Iris pigment epithelial cell (primary cell): Measurements from ENCODE around the gene DOCK10.
A peak's percentile ranks its signal among the peaks of the same experiment; 100 is the strongest.

Experiments
- DNase-seq: peaks from one replicate; pipeline ENCODE4 v3.0.0-alpha.2; 2011; ENCODE audit warnings: low read depth

DOCK10 gene

DNA sequence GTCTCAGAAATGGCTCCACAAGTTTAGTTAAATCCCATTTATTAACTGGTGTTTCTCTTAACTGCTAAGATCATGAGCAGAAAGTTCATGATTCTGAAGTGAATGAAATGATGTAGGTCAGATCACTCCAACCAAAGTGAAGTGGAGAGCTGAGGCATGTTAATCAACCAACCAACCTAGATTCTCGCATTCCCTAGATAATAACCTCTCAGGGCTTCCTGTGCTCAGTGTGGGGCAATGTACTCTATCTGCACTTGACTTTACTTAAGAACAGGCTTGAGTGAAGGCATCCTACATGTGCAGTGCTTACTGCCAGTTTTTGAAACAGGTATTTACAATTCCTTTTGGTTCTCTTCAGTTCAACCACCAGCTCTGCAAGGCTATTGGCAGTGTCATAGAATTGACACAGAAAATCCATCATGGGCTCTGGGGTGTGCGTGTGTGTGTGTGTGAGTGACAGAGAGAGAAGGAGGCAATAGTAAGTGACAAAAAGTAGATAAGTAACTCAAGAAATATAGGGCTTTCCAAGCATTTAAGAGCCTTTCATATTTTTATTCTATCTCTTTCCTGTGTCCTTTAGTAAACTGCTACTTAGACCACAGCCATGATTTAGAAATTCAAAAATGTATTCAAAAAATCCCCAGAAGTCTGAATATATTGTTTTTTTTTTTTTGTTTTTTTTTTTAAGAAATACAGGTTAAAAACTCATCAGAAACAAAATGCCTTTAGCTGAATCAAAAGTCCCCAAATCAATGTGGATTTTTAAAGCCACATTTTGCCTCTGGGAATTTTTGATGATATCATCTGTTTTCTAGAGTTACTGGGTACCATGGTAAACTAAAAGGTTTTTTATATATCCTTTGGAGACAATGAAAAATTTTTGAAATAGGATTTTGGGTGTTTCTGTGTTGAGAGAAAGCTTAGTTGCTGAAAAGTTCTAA, 28.6 kb downstream of the DOCK10 start:
- peak; percentile 67 for DNase-seq

DNA sequence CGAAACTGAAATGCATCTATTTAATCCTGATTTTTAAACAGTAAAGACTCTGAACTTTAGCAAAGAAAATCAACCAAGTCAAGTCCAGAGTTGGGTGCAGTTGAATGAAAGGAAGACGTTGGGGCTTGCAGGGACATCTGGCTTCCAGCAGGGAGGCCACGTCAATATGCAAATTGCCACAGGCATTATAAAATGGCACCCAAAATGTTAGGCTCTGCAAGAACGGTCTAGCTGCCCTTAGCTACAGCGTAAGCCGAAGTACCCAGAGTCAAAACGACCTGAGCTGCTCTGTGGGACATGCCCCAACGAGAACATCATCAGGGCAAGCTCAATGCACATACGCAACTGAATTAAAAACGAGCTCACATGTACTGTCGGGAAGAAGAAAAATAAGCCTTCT, 30.7 kb downstream of the DOCK10 start:
- DNase-seq, result no peak

DNA sequence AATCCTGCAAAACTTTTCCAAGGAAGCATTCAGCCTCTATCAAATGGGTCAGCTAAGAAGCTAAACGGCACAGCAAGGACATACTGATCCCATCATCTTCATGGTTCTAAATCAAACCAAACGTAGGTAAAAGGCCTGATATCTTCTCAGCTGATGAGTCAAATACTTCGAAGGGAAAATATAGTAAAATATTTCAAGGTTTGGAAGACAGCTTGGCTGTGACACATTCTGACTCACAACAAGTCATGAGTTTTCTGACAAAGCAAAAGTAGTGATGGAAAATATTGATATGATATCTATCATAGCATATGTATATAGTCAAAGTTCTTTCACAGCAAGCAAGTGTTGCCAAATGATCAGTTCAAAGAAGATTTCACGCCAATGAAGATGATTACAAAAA, 31.5 kb downstream of the DOCK10 start:
- peak; percentile 88 for DNase-seq

- no peak for DNase-seq
Measured at GRCh38 chr2:225009768-225010167, 32.5 kb downstream of the DOCK10 start.

DNA sequence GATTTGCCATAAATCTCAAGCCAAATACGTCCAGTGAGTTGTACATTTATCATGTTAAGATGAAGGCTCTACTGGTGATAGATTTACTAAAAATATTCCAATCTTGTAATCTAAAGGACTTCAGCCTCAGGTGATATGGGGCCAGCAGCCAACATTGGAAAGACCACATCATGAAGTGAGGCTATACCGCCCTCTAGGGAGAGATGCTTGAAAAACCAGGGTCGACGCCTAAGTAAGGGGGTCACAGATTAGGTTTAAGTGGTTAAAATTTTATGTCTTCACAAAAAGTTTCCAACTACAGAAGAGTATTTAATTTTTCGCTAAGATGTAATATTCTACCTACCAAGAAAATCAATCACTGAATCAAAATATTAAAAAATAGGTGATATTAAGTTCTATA, 33.3 kb downstream of the DOCK10 start:
- DNase-seq, result no peak

DNA sequence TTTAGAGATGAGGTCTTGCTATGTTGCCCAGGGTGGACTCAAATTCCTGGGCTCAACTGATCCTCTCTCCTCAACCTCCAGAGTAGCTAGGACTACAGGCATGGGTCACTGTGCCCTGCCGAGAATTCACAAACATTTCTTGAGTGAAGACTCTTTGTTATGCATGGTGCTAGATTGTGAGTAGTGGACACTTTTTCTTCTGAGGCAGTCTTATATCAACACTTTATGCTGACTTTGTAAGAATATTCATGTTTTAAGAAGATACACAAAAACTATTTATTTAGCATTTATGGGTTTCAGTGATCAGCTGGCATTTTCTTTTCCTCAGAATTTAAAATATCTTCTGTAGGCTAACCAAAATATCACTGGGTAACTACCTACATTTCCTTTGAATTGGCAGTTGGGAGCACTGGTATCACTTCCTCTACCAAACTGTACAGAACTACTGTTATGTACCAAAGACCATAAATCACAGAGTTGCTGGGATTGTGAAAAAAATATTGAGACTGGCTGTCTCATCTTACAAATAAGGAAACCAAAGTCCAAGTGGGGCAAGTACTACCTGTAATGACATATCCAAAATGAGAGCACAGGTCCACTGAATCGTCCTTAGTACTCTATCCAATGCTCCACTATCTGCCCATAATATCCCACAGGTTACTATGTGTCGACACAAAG, 34.0 kb downstream of the DOCK10 start:
- no peak for DNase-seq

DNA sequence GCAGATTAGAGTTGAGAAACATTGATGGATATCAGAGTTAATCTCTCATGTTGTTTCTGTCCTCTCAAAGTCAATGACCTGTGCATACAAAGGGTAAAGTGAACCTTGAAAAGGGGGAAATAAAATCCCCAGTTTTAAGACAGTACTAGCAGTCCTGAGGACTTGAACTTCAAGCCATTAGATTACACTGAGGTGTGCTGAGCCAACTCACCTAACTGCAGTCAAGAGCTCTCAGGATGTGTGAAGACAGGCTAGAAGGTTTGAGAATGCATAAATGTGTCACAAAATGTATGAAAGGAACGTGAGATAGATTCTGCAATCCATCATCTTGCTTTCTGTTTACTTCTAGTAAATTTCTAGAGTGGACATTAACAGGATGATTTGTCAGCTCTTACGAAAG, 35.5 kb downstream of the DOCK10 start:
- no peak for DNase-seq

DNA sequence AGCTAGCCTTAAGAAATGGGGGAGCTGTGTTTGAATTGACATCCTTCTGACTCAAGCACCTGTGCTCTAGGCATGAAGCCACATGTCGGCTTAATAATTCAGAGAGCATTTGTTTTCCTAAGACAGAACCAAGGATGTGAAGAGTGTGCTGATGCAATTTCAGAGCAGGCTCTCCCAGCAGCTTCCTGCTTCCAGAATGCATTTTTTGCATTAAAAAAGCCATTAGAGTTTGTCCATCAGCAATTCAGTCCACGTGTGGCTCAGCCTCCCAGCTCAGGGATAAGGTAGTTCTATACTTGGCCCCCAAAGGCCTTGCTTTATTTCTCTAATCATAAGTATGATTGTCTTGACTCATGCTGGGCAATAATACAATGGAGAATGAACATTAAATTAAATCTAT, 37.7 kb downstream of the DOCK10 start:
- peak; percentile 69 for DNase-seq

DNA sequence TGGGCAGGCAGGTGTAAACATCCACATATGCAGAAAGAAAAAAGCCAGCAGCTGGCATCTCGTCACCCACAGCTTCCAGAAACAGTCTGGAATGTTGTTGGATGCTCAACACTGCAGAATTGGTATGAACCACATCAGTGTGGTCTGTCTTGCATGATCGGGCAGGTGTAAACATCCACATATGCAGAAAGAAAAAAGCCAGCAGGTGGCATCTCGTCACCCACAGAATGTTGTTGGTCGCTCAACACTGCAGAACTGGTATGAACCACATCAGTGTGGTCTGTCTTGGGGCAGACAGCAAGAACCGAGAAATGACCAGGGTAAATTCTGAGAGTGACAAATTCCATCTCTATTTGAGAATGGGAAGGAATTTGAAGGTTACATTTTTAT, 39.6 kb downstream of the DOCK10 start:
- no peak for DNase-seq

DNA sequence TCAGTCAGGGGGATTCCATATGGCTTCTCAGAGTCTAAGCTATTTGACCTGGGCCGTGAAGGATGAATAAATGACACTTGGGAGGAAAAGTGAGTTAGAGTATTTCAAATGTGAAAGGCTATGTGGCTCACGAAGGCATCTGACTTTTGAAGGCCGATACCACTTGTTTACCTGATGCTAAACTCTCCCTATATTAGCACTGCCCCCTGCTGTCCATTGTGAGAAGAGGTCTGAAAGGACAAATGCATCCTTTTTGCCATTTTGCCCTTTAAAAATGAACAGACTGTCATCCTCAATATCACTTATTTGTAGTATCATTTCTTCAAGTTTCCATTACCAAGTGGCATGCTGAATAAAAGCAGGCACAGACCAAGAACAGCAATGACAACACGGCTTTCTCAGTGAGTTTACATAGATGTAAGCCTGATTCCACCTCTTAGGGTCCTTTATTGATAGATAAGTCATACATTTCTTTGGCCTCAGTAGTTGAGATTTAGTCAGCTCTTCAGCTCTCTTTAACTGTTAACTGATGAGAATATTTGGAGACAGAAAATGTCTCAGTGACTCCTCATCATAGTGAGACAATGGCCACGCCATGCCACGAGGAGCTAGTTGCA, 40.1 kb downstream of the DOCK10 start:
- DNase-seq, result peak; percentile 82

- DNase-seq, result no peak
Measured at GRCh38 chr2:224999754-225000153, 42.5 kb downstream of the DOCK10 start.

GRCh38 chr2:224999321-224999720, 42.9 kb downstream of the DOCK10 start:
- no peak for DNase-seq

DNA sequence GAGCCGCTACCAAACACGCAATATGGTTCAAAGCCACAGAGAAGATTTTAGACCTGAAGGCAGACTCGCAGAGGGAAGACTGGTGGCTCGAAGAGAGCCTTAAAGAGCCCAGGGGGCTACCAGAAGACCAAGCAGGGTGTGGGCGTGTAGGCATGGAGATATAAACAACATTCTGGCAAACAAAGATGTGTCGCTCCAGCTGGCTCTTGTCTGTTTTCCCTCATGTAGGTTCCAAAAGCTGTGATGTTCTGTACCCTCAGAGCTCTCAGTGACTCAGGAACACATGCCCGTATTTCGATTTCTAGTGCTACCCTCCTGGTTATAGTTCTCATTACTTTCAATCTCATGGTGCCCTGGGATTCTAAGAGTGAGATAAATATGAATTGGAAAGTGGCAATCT, 44.5 kb downstream of the DOCK10 start:
- DNase-seq, result no peak

GRCh38 chr2:224995419-224995818, 46.8 kb downstream of the DOCK10 start:
- DNase-seq, result no peak

GRCh38 chr2:224994242-224994823, 47.9 kb downstream of the DOCK10 start:
- no peak for DNase-seq

- DNase-seq, result no peak
Measured at GRCh38 chr2:224990710-224991109, 51.6 kb downstream of the DOCK10 start.

GRCh38 chr2:224987733-224988132, 54.5 kb downstream of the DOCK10 start:
- DNase-seq, result peak; percentile 38

DNA sequence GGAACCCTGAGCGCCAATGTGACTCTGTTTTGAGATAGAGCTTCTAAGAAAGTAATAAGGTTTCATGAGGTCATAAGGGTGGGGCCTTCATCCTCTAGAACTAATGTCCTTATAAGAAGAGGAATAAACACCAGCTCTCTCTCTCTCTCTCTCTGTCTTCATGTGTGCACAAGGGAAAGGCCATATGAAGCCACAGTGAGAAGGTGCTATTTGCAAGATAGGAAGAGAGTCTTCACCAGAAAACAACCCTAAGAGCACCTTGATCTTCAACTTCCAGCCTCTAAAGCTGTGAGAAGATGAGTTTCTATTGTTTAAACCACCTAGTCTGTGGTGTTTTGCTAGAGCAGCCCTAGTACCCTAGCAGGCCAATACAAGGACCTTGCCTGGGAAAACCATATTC, 55.8 kb downstream of the DOCK10 start:
- DNase-seq, result no peak

DNA sequence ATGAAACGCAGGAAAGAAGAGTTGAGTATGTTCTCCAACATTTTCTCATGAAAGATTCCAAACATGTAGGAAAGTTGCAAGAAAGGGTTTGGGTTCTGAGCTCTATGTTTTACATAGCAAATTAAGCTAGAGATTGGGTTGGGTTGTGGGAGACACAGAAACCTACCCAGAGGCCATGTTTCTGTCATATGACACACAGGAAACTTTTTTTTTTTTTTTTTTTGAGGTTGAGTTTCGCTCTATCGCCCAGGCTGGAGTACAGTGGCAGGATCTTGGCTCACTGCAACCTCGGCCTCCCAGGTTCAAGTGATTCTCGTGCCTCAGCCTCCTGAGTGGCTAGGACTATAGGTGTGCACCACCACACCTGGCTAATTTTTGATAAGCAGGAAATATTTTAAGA, 57.6 kb downstream of the DOCK10 start:
- no peak for DNase-seq

- DNase-seq, result no peak
Measured at GRCh38 chr2:224983712-224984554, 58.3 kb downstream of the DOCK10 start.

GRCh38 chr2:224982910-224983711, 59.2 kb downstream of the DOCK10 start:
- DNase-seq, result peak; percentile 65
